Fibroblast of the aortic adventitia (primary cell): ENCODE measurements around the gene RAB4B. TPM values are rescaled to one million over a fixed set of nuclear protein-coding genes. Genes with fewer than 3 reads are reported as not detected.

Experiments used
- DNase-seq: peaks from one replicate; pipeline ENCODE4 v3.0.0-alpha.2; 2010; ENCODE audit warnings: low read depth
- H3K4me3 ChIP-seq: 2 replicates; pipeline ENCODE4 v1.5.1; 2011; ENCODE audit warnings: low read depth, mild to moderate bottlenecking, control low read depth, low read length, moderate library complexity
- total RNA-seq: library from RNA; depleted of rRNA; stranded (reverse); fragments of >200 nt; gene quantifications from 2 replicates; pipeline ENCODE4 v1.2.3, GENCODE V29; 2012; ENCODE audit warnings: low replicate concordance
- TF ChIP-seq, protein P1 (sequence below): IDR thresholded peaks from 2 replicates; pipeline ENCODE4 v1.5.1; 2011; ENCODE audit warnings: mild to moderate bottlenecking, low read length, control low read depth, inconsistent platforms; ENCODE audit not compliant: insufficient read depth

The RAB4B gene
- total RNA-seq, 1 donor = 10.1 TPM

DNA sequence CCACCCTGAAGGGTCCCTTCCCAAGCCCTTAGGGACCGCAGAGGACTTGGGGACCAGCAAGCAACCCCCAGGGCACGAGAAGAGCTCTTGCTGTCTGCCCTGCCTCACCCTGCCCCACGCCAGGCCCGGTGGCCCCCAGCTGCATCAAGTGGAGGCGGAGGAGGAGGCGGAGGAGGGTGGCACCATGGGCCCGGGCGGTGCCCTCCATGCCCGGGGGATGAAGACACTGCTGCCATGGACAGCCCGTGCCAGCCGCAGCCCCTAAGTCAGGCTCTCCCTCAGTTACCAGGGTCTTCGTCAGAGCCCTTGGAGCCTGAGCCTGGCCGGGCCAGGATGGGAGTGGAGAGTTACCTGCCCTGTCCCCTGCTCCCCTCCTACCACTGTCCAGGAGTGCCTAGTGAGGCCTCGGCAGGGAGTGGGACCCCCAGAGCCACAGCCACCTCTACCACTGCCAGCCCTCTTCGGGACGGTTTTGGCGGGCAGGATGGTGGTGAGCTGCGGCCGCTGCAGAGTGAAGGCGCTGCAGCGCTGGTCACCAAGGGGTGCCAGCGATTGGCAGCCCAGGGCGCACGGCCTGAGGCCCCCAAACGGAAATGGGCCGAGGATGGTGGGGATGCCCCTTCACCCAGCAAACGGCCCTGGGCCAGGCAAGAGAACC, 22.4 kb downstream of the RAB4B start:
- TF ChIP-seq, protein P1, sequence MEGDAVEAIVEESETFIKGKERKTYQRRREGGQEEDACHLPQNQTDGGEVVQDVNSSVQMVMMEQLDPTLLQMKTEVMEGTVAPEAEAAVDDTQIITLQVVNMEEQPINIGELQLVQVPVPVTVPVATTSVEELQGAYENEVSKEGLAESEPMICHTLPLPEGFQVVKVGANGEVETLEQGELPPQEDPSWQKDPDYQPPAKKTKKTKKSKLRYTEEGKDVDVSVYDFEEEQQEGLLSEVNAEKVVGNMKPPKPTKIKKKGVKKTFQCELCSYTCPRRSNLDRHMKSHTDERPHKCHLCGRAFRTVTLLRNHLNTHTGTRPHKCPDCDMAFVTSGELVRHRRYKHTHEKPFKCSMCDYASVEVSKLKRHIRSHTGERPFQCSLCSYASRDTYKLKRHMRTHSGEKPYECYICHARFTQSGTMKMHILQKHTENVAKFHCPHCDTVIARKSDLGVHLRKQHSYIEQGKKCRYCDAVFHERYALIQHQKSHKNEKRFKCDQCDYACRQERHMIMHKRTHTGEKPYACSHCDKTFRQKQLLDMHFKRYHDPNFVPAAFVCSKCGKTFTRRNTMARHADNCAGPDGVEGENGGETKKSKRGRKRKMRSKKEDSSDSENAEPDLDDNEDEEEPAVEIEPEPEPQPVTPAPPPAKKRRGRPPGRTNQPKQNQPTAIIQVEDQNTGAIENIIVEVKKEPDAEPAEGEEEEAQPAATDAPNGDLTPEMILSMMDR = no peak
- no peak for DNase-seq
- H3K4me3 ChIP-seq = peak overlapping the region; percentile 86

DNA sequence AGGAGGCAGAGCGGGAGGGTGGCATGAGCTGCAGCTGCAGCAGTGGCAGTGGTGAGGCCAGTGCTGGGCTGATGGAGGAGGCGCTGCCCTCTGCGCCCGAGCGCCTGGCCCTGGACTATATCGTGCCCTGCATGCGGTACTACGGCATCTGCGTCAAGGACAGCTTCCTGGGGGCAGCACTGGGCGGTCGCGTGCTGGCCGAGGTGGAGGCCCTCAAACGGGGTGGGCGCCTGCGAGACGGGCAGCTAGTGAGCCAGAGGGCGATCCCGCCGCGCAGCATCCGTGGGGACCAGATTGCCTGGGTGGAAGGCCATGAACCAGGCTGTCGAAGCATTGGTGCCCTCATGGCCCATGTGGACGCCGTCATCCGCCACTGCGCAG, 22.9 kb downstream of the RAB4B start:
- peak overlapping the region; percentile 86 for H3K4me3 ChIP-seq
- no peak for DNase-seq
- TF ChIP-seq, protein P1 = no peak

DNA sequence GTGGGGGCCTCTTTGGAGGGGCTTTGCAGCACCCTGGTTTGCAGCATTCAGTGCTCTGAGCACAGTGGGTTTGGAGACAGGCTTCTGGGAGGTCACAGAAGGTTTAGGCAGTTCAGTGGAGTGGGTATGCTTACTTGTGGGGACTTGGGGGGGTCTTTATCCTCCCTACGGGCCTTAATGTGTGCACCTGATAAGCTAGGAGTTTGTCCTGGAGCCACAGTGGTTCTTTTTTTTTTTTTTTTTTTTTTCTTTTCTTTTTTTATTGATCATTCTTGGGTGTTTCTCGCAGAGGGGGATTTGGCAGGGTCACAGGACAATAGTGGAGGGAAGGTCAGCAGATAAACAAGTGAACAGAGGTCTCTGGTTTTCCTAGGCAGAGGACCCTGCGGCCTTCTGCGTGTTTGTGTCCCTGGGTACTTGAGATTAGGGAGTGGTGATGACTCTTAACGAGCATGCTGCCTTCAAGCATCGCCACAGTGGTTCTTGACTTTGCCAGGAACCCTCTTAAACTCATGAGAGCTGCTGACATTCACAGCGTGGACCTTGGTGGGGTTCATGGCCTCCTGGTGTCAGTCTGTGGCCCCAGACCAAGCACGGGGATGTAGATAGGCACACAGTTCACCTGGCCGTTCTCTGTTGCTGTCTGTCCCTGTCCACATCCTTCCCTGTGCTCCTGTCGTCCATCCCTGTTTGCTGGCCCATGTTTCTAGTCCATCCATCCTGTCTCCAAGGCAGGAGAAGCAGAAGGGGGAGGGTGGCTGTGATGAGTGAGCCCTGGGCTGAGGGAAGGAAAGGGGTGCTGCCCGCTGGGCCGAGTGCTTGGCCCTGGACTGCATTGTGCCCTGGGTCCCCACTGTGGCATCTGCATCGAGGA, 23.6 kb downstream of the RAB4B start:
- TF ChIP-seq, protein P1 = no peak
- peak overlapping the region; percentile 86 for H3K4me3 ChIP-seq
- DNase-seq = no peak

DNA sequence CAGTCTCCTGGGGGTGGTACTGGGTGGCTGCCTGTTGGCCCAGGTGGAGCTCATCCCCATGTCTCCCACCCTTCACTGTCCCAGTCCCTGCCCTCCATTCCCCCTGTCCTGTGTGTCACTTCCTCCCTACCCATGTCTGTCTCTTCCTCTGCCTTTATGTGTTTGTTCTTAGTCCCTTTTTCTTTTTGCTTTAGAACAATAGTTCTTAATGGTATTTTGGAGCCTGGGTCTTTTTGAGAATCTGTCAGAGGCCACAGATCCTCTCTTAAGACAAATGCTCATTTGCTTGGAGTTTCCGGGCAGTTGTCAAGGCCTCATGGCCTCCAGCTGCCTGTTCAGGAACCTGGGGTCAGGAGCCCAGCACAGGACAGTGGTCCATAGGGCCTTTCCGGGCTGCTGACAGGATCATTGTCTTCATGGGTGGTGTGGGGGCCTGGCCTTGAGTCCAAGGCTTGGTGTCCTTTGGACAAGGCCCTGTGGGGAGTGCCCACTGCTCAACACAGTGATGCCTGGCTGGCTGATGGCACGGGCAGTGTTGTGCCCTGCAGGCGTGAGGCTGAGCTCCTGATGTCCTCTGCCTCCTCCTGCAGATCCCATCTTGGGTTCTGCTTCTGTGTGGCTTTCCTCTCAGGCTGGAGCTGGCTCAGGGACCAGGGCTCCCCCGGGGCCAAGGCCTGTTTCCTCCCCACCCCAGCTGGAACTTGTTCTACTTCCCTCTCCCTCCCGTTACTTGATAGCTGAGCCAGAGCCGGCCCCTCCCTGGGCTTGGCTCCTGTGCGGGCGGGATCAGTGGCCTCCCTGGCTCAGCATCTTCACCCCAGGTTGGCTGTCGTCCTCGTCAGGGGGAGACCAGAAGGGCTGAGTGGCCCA, 24.5 kb downstream of the RAB4B start:
- peak overlapping the region; percentile 86 for H3K4me3 ChIP-seq
- DNase-seq = peak; percentile 46
- TF ChIP-seq, protein P1 = no peak

DNA sequence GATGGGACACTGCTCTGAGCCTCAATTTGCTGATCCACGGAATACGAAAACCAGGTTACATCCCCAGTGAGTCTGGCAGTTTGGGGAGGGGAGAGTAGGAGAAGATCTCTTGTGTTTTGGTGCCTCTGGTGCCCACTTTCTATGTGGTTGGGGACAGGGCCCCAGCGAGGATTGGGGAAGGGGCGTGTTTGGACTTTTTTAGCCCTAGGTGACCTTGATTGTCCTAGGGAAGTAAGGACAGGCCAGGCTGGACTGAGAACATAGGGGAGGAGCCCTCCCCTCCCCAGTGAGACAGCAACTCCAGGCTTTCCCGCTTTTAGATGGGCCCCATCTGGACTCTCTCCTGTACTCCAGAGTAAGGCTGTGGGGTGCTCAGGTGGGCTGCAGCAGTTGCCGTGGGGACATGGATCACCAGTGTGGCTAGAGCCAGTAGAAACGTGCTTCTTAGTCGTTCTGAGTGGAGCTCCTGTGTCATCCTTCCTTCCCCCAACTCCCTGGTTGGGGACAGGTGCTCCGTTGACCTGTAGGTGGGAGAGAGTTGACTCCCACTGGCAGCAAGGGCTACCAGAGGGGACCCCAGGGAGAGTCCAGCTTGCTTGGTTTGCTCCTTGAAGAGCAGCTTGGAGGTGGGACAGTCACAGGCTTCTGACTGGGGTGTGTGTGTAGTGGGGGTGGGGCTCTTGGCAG, 25.3 kb downstream of the RAB4B start:
- TF ChIP-seq, protein P1 = no peak
- peak overlapping the region; percentile 86 for H3K4me3 ChIP-seq
- no peak for DNase-seq
